ENCODE data around the gene MPP2. TPM values are rescaled to one million over a fixed set of nuclear protein-coding genes. Genes with fewer than 3 reads are reported as not detected.
"Not testable (repeated sequence)": the region's sequence is repeated elsewhere in the genome, so short reads cannot be mapped to it uniquely, and the experiment has no call there.

Gene MPP2
- total RNA-seq, 2 experiments from 2014 or later: 0.56 to 0.61 TPM

GRCh38 chr17:43906951-43907424 lies 348 bp downstream of the MPP2 start:
- H3K4me1 Mint-ChIP-seq: peaks cover 7% of the 10 kb centered on the region

GRCh38 chr17:43905985-43906852 lies 1.1 kb downstream of the MPP2 start:
- Mint-ChIP-seq H3K27me3 (peaks cover 67% of the 10 kb centered on the region), H3K9me3 (ENCODE audit: low read depth) (no peaks in the 10 kb centered on the region), H3K27ac (no peak overlapping the region), H3K4me1 (peaks cover 7% of the 10 kb centered on the region), H3K36me3 (no peaks in the 10 kb centered on the region), H3K4me3 (no peak overlapping the region)
- no peak for ATAC-seq
- no peak for DNase-seq
- CTCF ChIA-PET: interaction anchor here (0.5 to 1.5 kb wide), 5 partner anchors 18 to 69 kb away, joined by 3 to 4 read pairs (median 3); partner anchors contain the start of gene CD300LG

More at GRCh38 chr17:43906951-43907424, 348 bp downstream of the MPP2 start:
- H3K4me3 Mint-ChIP-seq: no peak overlapping the region
- H3K27ac Mint-ChIP-seq: no peak overlapping the region
- H3K36me3 Mint-ChIP-seq: no peaks in the 10 kb centered on the region
- no peaks in the 10 kb centered on the region for H3K9me3 Mint-ChIP-seq (ENCODE audit: low read depth)
- ATAC-seq (no peak), DNase-seq (no peak)
- peaks cover 60% of the 10 kb centered on the region for H3K27me3 Mint-ChIP-seq
- CTCF ChIA-PET: interaction anchor here (0.9 to 1.5 kb wide), 6 partner anchors 12 to 68 kb away, joined by 3 to 4 read pairs (median 3); partner anchors contain the start of gene CD300LG

- ATAC-seq (no peak), DNase-seq (no peak)
- peaks cover 74% of the 10 kb centered on the region for H3K27me3 Mint-ChIP-seq
- peaks cover 9% of the 10 kb centered on the region for H3K4me1 Mint-ChIP-seq
- H3K36me3 Mint-ChIP-seq: no peaks in the 10 kb centered on the region
- H3K27ac Mint-ChIP-seq: no peak overlapping the region
- no peak overlapping the region for H3K4me3 Mint-ChIP-seq
- CTCF ChIA-PET: interaction anchor here (0.5 kb wide), 1 partner anchor 64 kb away, joined by 3 read pairs; no protein-coding TSS in a partner anchor
- no peaks in the 10 kb centered on the region for H3K9me3 Mint-ChIP-seq (ENCODE audit: low read depth)
Observed at GRCh38 chr17:43905400-43905984, 1.8 kb downstream of the MPP2 start.

- peaks cover 5% of the 10 kb centered on the region for H3K4me1 Mint-ChIP-seq
- H3K9me3 Mint-ChIP-seq (ENCODE audit: low read depth): no peaks in the 10 kb centered on the region
- DNase-seq (no peak), ATAC-seq (no peak)
- CTCF ChIA-PET: interaction anchor here (2.4 kb wide), 1 partner anchor 8 kb away, joined by 9 read pairs; no protein-coding TSS in a partner anchor
- no peak overlapping the region for H3K27ac Mint-ChIP-seq
- H3K4me3 Mint-ChIP-seq: no peak overlapping the region
- no peaks in the 10 kb centered on the region for H3K36me3 Mint-ChIP-seq
- H3K27me3 Mint-ChIP-seq: peaks cover 55% of the 10 kb centered on the region
Observed at GRCh38 chr17:43901861-43902589, 5.3 kb downstream of the MPP2 start.

- Mint-ChIP-seq H3K9me3 (ENCODE audit: low read depth) (no peaks in the 10 kb centered on the region), H3K27me3 (peaks cover 54% of the 10 kb centered on the region), H3K4me3 (peak overlapping the region; percentile 65), H3K4me1 (peaks cover 2% of the 10 kb centered on the region), H3K36me3 (no peaks in the 10 kb centered on the region), H3K27ac (no peak overlapping the region)
- no peak for ATAC-seq
- CTCF ChIA-PET: interaction anchor here (0.6 to 2.4 kb wide), 4 partner anchors 9 to 1296 kb away, joined by 3 to 9 read pairs (median 4); no protein-coding TSS in a partner anchor
- no peak for DNase-seq
Observed at GRCh38 chr17:43900858-43901754, 6.2 kb downstream of the MPP2 start.

GRCh38 chr17:43900183-43900857 lies 7.0 kb downstream of the MPP2 start:
- no peaks in the 10 kb centered on the region for H3K36me3 Mint-ChIP-seq
- no peaks in the 10 kb centered on the region for H3K9me3 Mint-ChIP-seq (ENCODE audit: low read depth)
- no peak overlapping the region for H3K27ac Mint-ChIP-seq
- DNase-seq: peak; percentile 88
- CTCF ChIA-PET: interaction anchor here (0.6 to 2.4 kb wide), 5 partner anchors 10 to 1296 kb away, joined by 3 to 9 read pairs (median 4); no protein-coding TSS in a partner anchor
- ATAC-seq: peak; percentile 100
- H3K27me3 Mint-ChIP-seq: peaks cover 52% of the 10 kb centered on the region
- H3K4me1 Mint-ChIP-seq: peaks cover 2% of the 10 kb centered on the region
- H3K4me3 Mint-ChIP-seq: peak overlapping the region; percentile 65

- DNase-seq: no peak
- Mint-ChIP-seq H3K4me1 (peaks cover 2% of the 10 kb centered on the region), H3K27ac (no peak overlapping the region), H3K4me3 (no peak overlapping the region), H3K9me3 (ENCODE audit: low read depth) (no peaks in the 10 kb centered on the region), H3K27me3 (peaks cover 40% of the 10 kb centered on the region), H3K36me3 (no peaks in the 10 kb centered on the region)
- CTCF ChIA-PET: no interaction called here
- ATAC-seq: no peak
Observed at GRCh38 chr17:43898446-43898845, 8.9 kb downstream of the MPP2 start.

- DNase-seq (no peak), ATAC-seq (no peak)
- peaks cover 40% of the 10 kb centered on the region for H3K27me3 Mint-ChIP-seq
- no peaks in the 10 kb centered on the region for H3K9me3 Mint-ChIP-seq (ENCODE audit: low read depth)
- peaks cover 2% of the 10 kb centered on the region for H3K4me1 Mint-ChIP-seq
- CTCF ChIA-PET: interaction anchor here (1.7 kb wide), 1 partner anchor 18 kb away, joined by 4 read pairs; no protein-coding TSS in a partner anchor
- no peaks in the 10 kb centered on the region for H3K36me3 Mint-ChIP-seq
- no peak overlapping the region for H3K4me3 Mint-ChIP-seq
- no peak overlapping the region for H3K27ac Mint-ChIP-seq
Observed at GRCh38 chr17:43897831-43898230, 9.5 kb downstream of the MPP2 start.

GRCh38 chr17:43894494-43894893 lies 12.8 kb downstream of the MPP2 start:
- H3K4me3 Mint-ChIP-seq; H3K27ac Mint-ChIP-seq; ATAC-seq; H3K4me1 Mint-ChIP-seq; H3K36me3 Mint-ChIP-seq; H3K9me3 Mint-ChIP-seq (ENCODE audit: low read depth); DNase-seq: not testable (repeated sequence)
- CTCF ChIA-PET: interaction anchor here (0.8 to 2.4 kb wide), 5 partner anchors 13 to 16 kb away, joined by 3 to 7 read pairs (median 4); partner anchors contain the start of gene MPP2
- peaks cover 28% of the 10 kb centered on the region for H3K27me3 Mint-ChIP-seq

GRCh38 chr17:43892647-43892952 lies 14.7 kb downstream of the MPP2 start:
- H3K27ac Mint-ChIP-seq: no peak overlapping the region
- DNase-seq: no peak
- peaks cover 28% of the 10 kb centered on the region for H3K27me3 Mint-ChIP-seq
- no peaks in the 10 kb centered on the region for H3K9me3 Mint-ChIP-seq (ENCODE audit: low read depth)
- CTCF ChIA-PET: interaction anchor here (0.6 to 1.6 kb wide), 5 partner anchors 12 to 47 kb away, joined by 3 to 5 read pairs (median 3); no protein-coding TSS in a partner anchor
- ATAC-seq: no peak
- no peaks in the 10 kb centered on the region for H3K36me3 Mint-ChIP-seq
- no peaks in the 10 kb centered on the region for H3K4me1 Mint-ChIP-seq
- H3K4me3 Mint-ChIP-seq: no peak overlapping the region

- Mint-ChIP-seq H3K9me3 (ENCODE audit: low read depth) (no peaks in the 10 kb centered on the region), H3K36me3 (no peaks in the 10 kb centered on the region), H3K27me3 (peaks cover 27% of the 10 kb centered on the region), H3K27ac (no peak overlapping the region), H3K4me1 (no peaks in the 10 kb centered on the region), H3K4me3 (no peak overlapping the region)
- no peak for ATAC-seq
- no peak for DNase-seq
- CTCF ChIA-PET: interaction anchor here (0.6 to 1.6 kb wide), 5 partner anchors 12 to 46 kb away, joined by 3 to 5 read pairs (median 3); no protein-coding TSS in a partner anchor
Observed at GRCh38 chr17:43891851-43892646, 15.3 kb downstream of the MPP2 start.

Measured in activated CD8-positive, alpha-beta memory T cell treated with anti-CD3 and anti-CD28 coated beads, Interleukin-2, amount 10 ng/mL, durations not matched to agents 7 days and 5 days (primary cell).